Stimulated activated CD8-positive, alpha-beta memory T cell treated with anti-CD3 and anti-CD28 coated beads, Interleukin-7, amount 100 ng/mL, for 48 hours (primary cell): ENCODE data around the gene SEC61G.

Experiments
- DNase-seq, 2 donors: peaks; one replicate each; pipeline ENCODE4 v3.0.0-alpha.2; 2020; ENCODE audit warnings: low read depth in 1 of 2; ENCODE audit errors: extremely low read depth in 1 of 2

Gene SEC61G

GRCh38 chr7:54758702-54759592 lies at the start of gene SEC61G:
Gene SEC61G (minus strand): TSS chr7:54759211. CDS start chr7:54757588, 1,623 bp downstream.
- peak; percentile 81 to 93 for DNase-seq

- DNase-seq = peak in 1 of 2 donors; percentile 5
These were observed 43.8 kb upstream of the SEC61G start for GRCh38 chr7:54802841-54803240.

- DNase-seq = no peak
These were observed 43.1 kb upstream of the SEC61G start for GRCh38 chr7:54802114-54802513.

GRCh38 chr7:54799792-54800191 lies 40.8 kb upstream of the SEC61G start:
- no peak for DNase-seq

- no peak for DNase-seq
These were observed 39.5 kb upstream of the SEC61G start for GRCh38 chr7:54798530-54798929.

GRCh38 chr7:54796853-54797252 lies 37.8 kb upstream of the SEC61G start:
- DNase-seq = no peak

- DNase-seq = no peak
These were observed 37.1 kb upstream of the SEC61G start for GRCh38 chr7:54796150-54796549.

GRCh38 chr7:54792383-54792782 lies 33.4 kb upstream of the SEC61G start:
- no peak for DNase-seq

GRCh38 chr7:54788664-54789063 lies 29.7 kb upstream of the SEC61G start:
- peak in 1 of 2 donors; percentile 32 for DNase-seq

GRCh38 chr7:54785261-54785660 lies 26.2 kb upstream of the SEC61G start:
- no peak for DNase-seq

GRCh38 chr7:54783952-54784351 lies 24.9 kb upstream of the SEC61G start:
- no peak for DNase-seq

- no peak for DNase-seq
These were observed 23.8 kb upstream of the SEC61G start for GRCh38 chr7:54782829-54783228.

- DNase-seq = no peak
These were observed 23.3 kb upstream of the SEC61G start for GRCh38 chr7:54782314-54782713.

GRCh38 chr7:54781134-54781920 lies 22.3 kb upstream of the SEC61G start:
- no peak for DNase-seq

- DNase-seq = no peak
These were observed 21.5 kb upstream of the SEC61G start for GRCh38 chr7:54780490-54780889.

- DNase-seq = no peak
These were observed 19.9 kb upstream of the SEC61G start for GRCh38 chr7:54778696-54779540.

- no peak for DNase-seq
These were observed 19.2 kb upstream of the SEC61G start for GRCh38 chr7:54778166-54778565.

- DNase-seq = no peak
These were observed 16.1 kb upstream of the SEC61G start for GRCh38 chr7:54774785-54775740.

- peak in 1 of 2 donors; percentile 47 for DNase-seq
These were observed 14.7 kb upstream of the SEC61G start for GRCh38 chr7:54773472-54774399.
